Calu3 (cell line): ENCODE results near the gene MMP11. TPM values are rescaled to one million over a fixed set of nuclear protein-coding genes. Genes with fewer than 3 reads are reported as not detected.

Experiments
- BruUV-seq: library from RNA; stranded (reverse); fragments of 400-500 nt; replicated peaks from 2 replicates; lab custom pipeline; 2021; lab: Mats Ljungman, UMichigan
- CTCF ChIA-PET: fragments of 300-600 bp; sonication (Branson Sonifier 250); formaldehyde crosslinking; loops from one replicate; lab custom pipeline; 2022; ENCODE audit warnings: antibody characterized with exemption; lab: Charles Lee
- DNase-seq: peaks from one replicate; pipeline ENCODE4 v3.0.0; 2022
- H3K27ac Mint-ChIP-seq: one replicate; pipeline ENCODE4 v1.8.0; 2022; ENCODE audit warnings: mixed read lengths; ENCODE audit not compliant: unreplicated experiment
- H3K27me3 Mint-ChIP-seq: one replicate; pipeline ENCODE4 v1.8.0; 2022; ENCODE audit warnings: mixed read lengths; ENCODE audit not compliant: unreplicated experiment
- H3K36me3 Mint-ChIP-seq: one replicate; pipeline ENCODE4 v1.8.0; 2022; ENCODE audit warnings: mild to moderate bottlenecking, moderate library complexity, mixed read lengths; ENCODE audit not compliant: insufficient read depth, unreplicated experiment
- H3K4me1 Mint-ChIP-seq: one replicate; pipeline ENCODE4 v1.8.0; 2022; ENCODE audit warnings: mild to moderate bottlenecking, low read depth, mixed read lengths; ENCODE audit not compliant: unreplicated experiment
- H3K4me3 Mint-ChIP-seq: one replicate; pipeline ENCODE4 v1.8.0; 2022; ENCODE audit warnings: mild to moderate bottlenecking, low read depth, moderate library complexity, mixed read lengths; ENCODE audit not compliant: unreplicated experiment
- H3K9me3 Mint-ChIP-seq: one replicate; pipeline ENCODE4 v1.8.0; 2022; ENCODE audit warnings: low read depth, mixed read lengths; ENCODE audit not compliant: unreplicated experiment
- CTCF ChIP-seq: fragments of 200-600 bp; IDR thresholded peaks from one replicate; pipeline ENCODE4 v1.8.0; 2022; ENCODE audit warnings: antibody characterized with exemption; ENCODE audit not compliant: unreplicated experiment
- intact Hi-C: fragments of 100-400 bp; cut with micrococcal nuclease; formaldehyde crosslinking; loops from one replicate; pipeline ENCODE4 v1.10.0; 2022; ENCODE audit not compliant: unreplicated experiment
- total RNA-seq: library from RNA; stranded (reverse); gene quantifications from 2 replicates; pipeline ENCODE4 v1.2.3, GENCODE V29; 2022

The MMP11 gene
- total RNA-seq, 1 experiment from 2014 or later = 2.0 TPM

- Mint-ChIP-seq H3K4me3 (peak overlapping the region; percentile 34), H3K36me3 (peaks cover 27% of the 10 kb centered on the region), H3K4me1 (peaks cover 28% of the 10 kb centered on the region), H3K27me3 (no peaks in the 10 kb centered on the region), H3K9me3 (no peaks in the 10 kb centered on the region), H3K27ac (peak overlapping the region; percentile 23)
- DNase-seq = peak; percentile 51
- intact Hi-C loops = loop anchor here (10.0 kb wide), 1 partner anchor 51 kb away; the partner anchor contains the start of gene DERL3
- TF ChIP-seq CTCF = no peak
- CTCF ChIA-PET = no interaction called here
- no TSS peak for BruUV-seq
Observed at GRCh38 chr22:23784215-23784732, 11.6 kb downstream of the MMP11 start.

- H3K4me3 Mint-ChIP-seq = peak overlapping the region; percentile 79
- TSS peak; percentile 93 for BruUV-seq
- H3K27ac Mint-ChIP-seq = peak overlapping the region; percentile 73
- H3K4me1 Mint-ChIP-seq = peaks cover 18% of the 10 kb centered on the region
- H3K36me3 Mint-ChIP-seq = peaks cover 28% of the 10 kb centered on the region
- intact Hi-C loops = loop anchor here (10.0 kb wide), 1 partner anchor 49 kb away; the partner anchor contains the start of gene DERL3
- no peaks in the 10 kb centered on the region for H3K9me3 Mint-ChIP-seq
- CTCF ChIA-PET = interaction anchor here (0.6 kb wide), 1 partner anchor 15 kb away, joined by 3 read pairs; no protein-coding TSS in a partner anchor
- H3K27me3 Mint-ChIP-seq = no peaks in the 10 kb centered on the region
- DNase-seq = no peak
- no peak for TF ChIP-seq CTCF
Observed at GRCh38 chr22:23786261-23786710, 13.6 kb downstream of the MMP11 start.

- intact Hi-C loops = loop anchor here (10.0 kb wide), 1 partner anchor 48 kb away; the partner anchor contains the start of gene DERL3
- no TSS peak for BruUV-seq
- DNase-seq = peak; percentile 93
- Mint-ChIP-seq H3K4me3 (peak within 1 kb of the TSS; percentile 79), H3K36me3 (peaks cover 30% of the 10 kb centered on the region), H3K4me1 (peaks cover 11% of the 10 kb centered on the region), H3K9me3 (no peaks in the 10 kb centered on the region), H3K27ac (peak within 1 kb of the TSS; percentile 73), H3K27me3 (no peaks in the 10 kb centered on the region)
- TF ChIP-seq CTCF = no peak
- CTCF ChIA-PET = interaction anchor here (0.6 kb wide), 1 partner anchor 16 kb away, joined by 3 read pairs; no protein-coding TSS in a partner anchor
Observed at GRCh38 chr22:23786752-23787599, 14.3 kb downstream of the MMP11 start, which contains the start of gene SMARCB1. SMARCB1 (plus strand) TSS chr22:23786966; CDS start chr22:23787170, 204 bp downstream.

GRCh38 chr22:23787600-23787896, 14.9 kb downstream of the MMP11 start:
- Mint-ChIP-seq H3K9me3 (no peaks in the 10 kb centered on the region), H3K4me1 (peaks cover 11% of the 10 kb centered on the region), H3K4me3 (peak overlapping the region; percentile 79), H3K36me3 (peaks cover 36% of the 10 kb centered on the region), H3K27me3 (no peaks in the 10 kb centered on the region), H3K27ac (no peak overlapping the region)
- intact Hi-C loops = loop anchor here (10.0 kb wide), 1 partner anchor 47 kb away; the partner anchor contains the start of gene DERL3
- no peak for DNase-seq
- CTCF ChIA-PET = no interaction called here
- no TSS peak for BruUV-seq
- TF ChIP-seq CTCF = no peak
